IMR-90 (cell line): ENCODE measurements around the gene PEX14. TPM values are rescaled to one million over a fixed set of nuclear protein-coding genes. Genes with fewer than 3 reads are reported as not detected.

Source experiments
- ATAC-seq: fragments of 200-7000 bp; cut with Tn5 transposase; 2 replicates; pipeline ENCODE4 v1.9.1; 2020; ENCODE audit warnings: low read depth, mild to moderate bottlenecking, moderate library complexity
- BruUV-seq: library from RNA; stranded (reverse); fragments of 400-500 nt; replicated peaks from 2 replicates; lab custom pipeline; 2021; lab: Mats Ljungman, UMichigan
- CTCF ChIA-PET: fragments of 300-600 bp; formaldehyde crosslinking; extraction: SDS; loops from one replicate; lab custom pipeline; 2021; ENCODE audit warnings: antibody characterized with exemption; lab: Yijun Ruan, JAX
- POLR2A ChIA-PET: fragments of 300-600 bp; sonication (Branson Sonifier 250); formaldehyde crosslinking; loops from one replicate; lab custom pipeline; 2022; ENCODE audit warnings: antibody characterized with exemption; ENCODE audit not compliant: unreplicated experiment; lab: Charles Lee
- DNase-seq: peaks from one replicate; pipeline ENCODE4 v3.0.0; 2013
- H2AFZ ChIP-seq: replicated peaks from 2 replicates; pipeline ENCODE3; 2013; ENCODE audit warnings: low read length, mild to moderate bottlenecking; ENCODE audit not compliant: poor library complexity
- H2AK5ac ChIP-seq: 2 replicates; pipeline ENCODE4 v1.6.1; 2013; ENCODE audit warnings: low read depth, low read length, inconsistent platforms
- H2AK9ac ChIP-seq: replicated peaks from 2 replicates; pipeline ENCODE3; 2013; ENCODE audit warnings: mild to moderate bottlenecking, low read depth, low read length, moderate library complexity; ENCODE audit not compliant: poor library complexity
- H2BK120ac ChIP-seq: 2 replicates; pipeline ENCODE4 v1.6.1; 2013; ENCODE audit warnings: low read depth, low read length, inconsistent platforms
- H2BK15ac ChIP-seq: 3 replicates; pipeline ENCODE4 v1.6.1; 2013; ENCODE audit warnings: low read depth, low read length, inconsistent platforms
- H2BK20ac ChIP-seq: 2 replicates; pipeline ENCODE4 v1.6.1; 2013; ENCODE audit warnings: low read depth, mild to moderate bottlenecking, inconsistent platforms, low read length, moderate library complexity
- H2BK5ac ChIP-seq: 2 replicates; pipeline ENCODE4 v1.6.1; 2013; ENCODE audit warnings: mild to moderate bottlenecking, low read depth, low read length, inconsistent platforms; ENCODE audit not compliant: poor library complexity, severe bottlenecking
- H3K14ac ChIP-seq: replicated peaks from 2 replicates; pipeline ENCODE4 v1.6.1; 2013; ENCODE audit warnings: low read depth, low read length, inconsistent platforms
- H3K18ac ChIP-seq: 2 replicates; pipeline ENCODE4 v1.6.1; 2013; ENCODE audit warnings: low read depth, low read length, control low read depth
- H3K23ac ChIP-seq: 2 replicates; pipeline ENCODE4 v1.6.1; 2013; ENCODE audit warnings: low read depth, low read length, inconsistent platforms
- H3K27ac ChIP-seq: 2 replicates; pipeline ENCODE4 v1.5.1; 2013; ENCODE audit warnings: mild to moderate bottlenecking, control low read depth, low read length; ENCODE audit not compliant: insufficient read depth
- H3K27me3 ChIP-seq: 2 replicates; pipeline ENCODE4 v1.6.1; 2013; ENCODE audit warnings: low read length; ENCODE audit not compliant: control insufficient read depth, insufficient read depth
- H3K36me3 ChIP-seq: 2 replicates; pipeline ENCODE4 v1.6.1; 2013; ENCODE audit warnings: low read length, mixed read lengths; ENCODE audit not compliant: control insufficient read depth, insufficient read depth
- H3K4ac ChIP-seq: 2 replicates; pipeline ENCODE4 v1.6.1; 2013; ENCODE audit warnings: low read depth, low read length, inconsistent platforms
- H3K4me1 ChIP-seq: 2 replicates; pipeline ENCODE4 v1.6.1; 2013; ENCODE audit warnings: low read length, mixed read lengths; ENCODE audit not compliant: control insufficient read depth, insufficient read depth
- H3K4me2 ChIP-seq: 2 replicates; pipeline ENCODE4 v1.6.1; 2013; ENCODE audit warnings: low read depth, mild to moderate bottlenecking, control low read depth, low read length, moderate library complexity
- H3K4me3 ChIP-seq: 2 replicates; pipeline ENCODE4 v1.5.1; 2013; ENCODE audit warnings: low read depth, mild to moderate bottlenecking, control low read depth, low read length, moderate library complexity; ENCODE audit not compliant: insufficient read depth
- H3K56ac ChIP-seq: 2 replicates; pipeline ENCODE4 v1.6.1; 2013; ENCODE audit warnings: low read length, inconsistent platforms; ENCODE audit not compliant: insufficient read depth; ENCODE audit errors: extremely low read depth
- H3K79me1 ChIP-seq, 2 experiments: 2 replicates each; pipeline ENCODE4 v1.6.1; 2013; ENCODE audit warnings: low read length in 2 of 2, inconsistent platforms in 1 of 2, low read depth in 1 of 2
- H3K9ac ChIP-seq: 2 replicates; pipeline ENCODE4 v1.6.1; 2013; ENCODE audit warnings: low read depth, low read length, control low read depth
- H3K9me1 ChIP-seq: 2 replicates; pipeline ENCODE4 v1.6.1; 2013; ENCODE audit warnings: low read length, inconsistent platforms; ENCODE audit not compliant: insufficient read depth
- H3K9me3 ChIP-seq: 2 replicates; pipeline ENCODE4 v1.6.1; 2013; ENCODE audit warnings: low read length; ENCODE audit not compliant: control insufficient read depth, insufficient read depth
- H4K20me1 ChIP-seq: 2 replicates; pipeline ENCODE4 v1.6.1; 2013; ENCODE audit warnings: low read length, inconsistent platforms; ENCODE audit not compliant: insufficient read depth
- H4K5ac ChIP-seq: 2 replicates; pipeline ENCODE4 v1.6.1; 2013; ENCODE audit warnings: mild to moderate bottlenecking, low read depth, low read length, control low read depth
- H4K8ac ChIP-seq, 2 experiments: 2 replicates each; pipeline ENCODE4 v1.6.1; 2013; ENCODE audit warnings: low read depth in 2 of 2, low read length in 2 of 2, control low read depth in 1 of 2, inconsistent platforms in 1 of 2
- H4K91ac ChIP-seq: 2 replicates; pipeline ENCODE4 v1.6.1; 2013; ENCODE audit warnings: low read depth, low read length, inconsistent platforms; ENCODE audit not compliant: insufficient read depth
- BHLHE40 ChIP-seq: fragments of 150-350 bp; IDR thresholded peaks from 2 replicates; pipeline ENCODE4 v1.6.1; 2016; ENCODE audit warnings: mild to moderate bottlenecking, low read depth, low read length
- CEBPB ChIP-seq: IDR thresholded peaks from 2 replicates; pipeline ENCODE4 v1.6.1; 2012; ENCODE audit warnings: low read depth, low read length, improper control_type of control experiment
- CHD1 ChIP-seq: IDR thresholded peaks from 2 replicates; pipeline ENCODE4 v1.6.1; 2012; ENCODE audit warnings: low read depth, low read length, improper control_type of control experiment
- MAFK ChIP-seq: IDR thresholded peaks from 2 replicates; pipeline ENCODE4 v1.6.1; 2012; ENCODE audit warnings: low read depth, low read length, improper control_type of control experiment
- MAZ ChIP-seq: IDR thresholded peaks from 2 replicates; pipeline ENCODE4 v1.6.1; 2012; ENCODE audit warnings: low read depth, mild to moderate bottlenecking, low read length, improper control_type of control experiment, moderate library complexity, borderline replicate concordance
- MXI1 ChIP-seq: IDR thresholded peaks from 2 replicates; pipeline ENCODE4 v1.6.1; 2012; ENCODE audit warnings: low read depth, mild to moderate bottlenecking, low read length, moderate library complexity, borderline replicate concordance
- NFE2L2 ChIP-seq: fragments of 150-350 bp; IDR thresholded peaks from 2 replicates; pipeline ENCODE4 v1.6.1; 2016; ENCODE audit warnings: low read depth, mild to moderate bottlenecking, low read length
- POLR2A ChIP-seq: IDR thresholded peaks from 2 replicates; pipeline ENCODE4 v1.6.1; 2012; ENCODE audit warnings: mild to moderate bottlenecking, low read depth, low read length
- RAD21 ChIP-seq: IDR thresholded peaks from 2 replicates; pipeline ENCODE4 v1.6.1; 2012; ENCODE audit warnings: low read length, improper control_type of control experiment
- RCOR1 ChIP-seq: IDR thresholded peaks from 2 replicates; pipeline ENCODE4 v1.6.1; 2012; ENCODE audit warnings: mild to moderate bottlenecking, low read length, improper control_type of control experiment; ENCODE audit not compliant: insufficient replicate concordance
- RFX5 ChIP-seq: IDR thresholded peaks from 2 replicates; pipeline ENCODE4 v1.8.0; 2012; ENCODE audit warnings: low read depth, mild to moderate bottlenecking, low read length, moderate library complexity
- SMC3 ChIP-seq: fragments of 150-350 bp; IDR thresholded peaks from 2 replicates; pipeline ENCODE4 v1.6.1; 2016; ENCODE audit warnings: low read depth, mild to moderate bottlenecking, antibody characterized with exemption, low read length, moderate library complexity
- WGBS, 2 experiments: methylation state at CpG; one replicate each; pipeline versions ENCODE4 v1.1.5 to v1.1.7; 2013; ENCODE audit warnings: missing lambda C conversion rate in 2 of 2; ENCODE audit not compliant: insufficient read length in 1 of 2; ENCODE audit errors: extremely low coverage in 2 of 2; 5-methylcytosine and 5-hydroxymethylcytosine counted together
- dilution Hi-C: fragments of 300-500 bp; cut with HindIII; formaldehyde crosslinking; loops from one replicate; pipeline ENCODE4 v1.14.3; 2018; ENCODE audit warnings: low sequenced_read_pairs; ENCODE audit not compliant: unreplicated experiment
- in situ Hi-C: fragments of 300-500 bp; cut with MboI; formaldehyde crosslinking; loops from 3 replicates; pipeline ENCODE4 v1.14.3; 2019; ENCODE audit warnings: low sequenced_read_pairs, inconsistent platforms, mixed read lengths
- intact Hi-C: fragments of 100-400 bp; cut with micrococcal nuclease; formaldehyde crosslinking; loops from 2 replicates; pipeline ENCODE4 v1.10.0; 2022
- polyA plus RNA-seq, 3 experiments: library from polyadenylated mRNA; depleted of rRNA; stranded (reverse); fragments of >200 nt; gene quantifications; 2 replicates each; pipeline ENCODE4 v1.2.3, GENCODE V29; 2012; ENCODE audit warnings: low replicate concordance in 1 of 3
- total RNA-seq: library from RNA; depleted of rRNA; stranded (reverse); fragments of >200 nt; gene quantifications from 2 replicates; pipeline ENCODE4 v1.2.3, GENCODE V29; 2012
- TF ChIP-seq, protein P1 (sequence below): fragments of 150-350 bp; IDR thresholded peaks from 2 replicates; pipeline ENCODE4 v1.6.1; 2017; ENCODE audit warnings: mild to moderate bottlenecking, antibody characterized with exemption, low read length, low read depth
- TF ChIP-seq, protein P2 (sequence below): conservative IDR thresholded peaks from 2 replicates; pipeline ENCODE4 v1.5.1; 2012; ENCODE audit warnings: mild to moderate bottlenecking, low read depth, low read length, improper control_type of control experiment
- TF ChIP-seq, protein P3 (sequence below): fragments of 150-350 bp; IDR thresholded peaks from 2 replicates; pipeline ENCODE4 v1.6.1; 2016; ENCODE audit warnings: low read depth, mild to moderate bottlenecking, low read length, moderate library complexity, borderline replicate concordance

The PEX14 gene
- total and polyA plus RNA-seq, 2 of the 4 experiments (the other 2 are of a cell fraction): 9.5 to 22.5 TPM

DNA sequence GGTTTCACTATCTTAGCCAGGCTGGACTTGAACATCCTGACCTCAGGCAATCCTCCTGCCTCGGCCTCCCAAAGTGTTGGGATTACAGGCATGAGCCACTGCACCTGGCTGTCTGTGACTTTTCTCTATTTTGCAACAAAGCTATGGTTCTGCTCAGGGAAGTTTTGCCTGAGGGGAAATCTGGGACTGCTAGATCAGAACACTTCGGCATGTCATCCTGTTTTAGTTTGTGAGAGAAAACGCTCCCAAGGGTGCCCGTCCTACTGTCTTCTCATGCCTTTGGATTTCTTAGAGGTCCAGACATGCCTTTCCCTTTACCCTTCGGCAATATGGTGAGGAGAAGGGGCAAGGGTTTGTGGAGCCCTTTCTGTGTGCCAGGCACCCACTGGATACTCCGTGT lies 30.5 kb upstream of the PEX14 start:
- Histone ChIP-seq H3K4me3 (no peak overlapping the region), H3K9me3 (no peaks in the 10 kb centered on the region), H3K9ac (no peak overlapping the region), H3K4me2 (no peak overlapping the region), H3K56ac (no peak overlapping the region), H3K36me3 (peaks cover 7% of the 10 kb centered on the region; the same call in 1 of the 2 replicates), H3K27me3 (no peaks in the 10 kb centered on the region), H2BK15ac (no peak overlapping the region), H4K20me1 (no peaks in the 10 kb centered on the region), H3K27ac (no peak overlapping the region), H2AK5ac (no peak overlapping the region), H2AK9ac (no peak overlapping the region), H3K4ac (no peak overlapping the region), H3K23ac (no peak overlapping the region), H2BK5ac (no peak overlapping the region), H2BK120ac (no peak overlapping the region), H4K5ac (no peak overlapping the region), H2BK20ac (no peak overlapping the region), H4K91ac (no peak overlapping the region), H2AFZ (no peak overlapping the region), H3K14ac (no peak overlapping the region), H4K8ac (no peak overlapping the region), H3K79me1 (no peaks in the 10 kb centered on the region; a peak in 1 of 4 replicates), H3K9me1 (0 out of 2 replicates have a peak, but pooled peaks cover 3% of the 10 kb centered on the region), H3K18ac (no peak overlapping the region), H3K4me1 (no peaks in the 10 kb centered on the region)
- WGBS, 2 experiments: 86% methylated on average over 1 of the region's 6 CpGs; no CpG with 5 or more reads in 1 of the 2 experiments
- ChIA-PET POLR2A (no interaction called here), CTCF (no interaction called here)
- BruUV-seq: no TSS peak
- dilution Hi-C loops (no loop called here), intact Hi-C loops (no loop called here), in situ Hi-C loops (no loop called here)
- TF ChIP-seq CEBPB (no peak), SMC3 (no peak), RAD21 (no peak), RFX5 (no peak), POLR2A (no peak), MAFK (no peak), RCOR1 (no peak), BHLHE40 (no peak), CHD1 (no peak), MAZ (no peak), NFE2L2 (no peak), MXI1 (no peak)
- TF ChIP-seq, protein P1, sequence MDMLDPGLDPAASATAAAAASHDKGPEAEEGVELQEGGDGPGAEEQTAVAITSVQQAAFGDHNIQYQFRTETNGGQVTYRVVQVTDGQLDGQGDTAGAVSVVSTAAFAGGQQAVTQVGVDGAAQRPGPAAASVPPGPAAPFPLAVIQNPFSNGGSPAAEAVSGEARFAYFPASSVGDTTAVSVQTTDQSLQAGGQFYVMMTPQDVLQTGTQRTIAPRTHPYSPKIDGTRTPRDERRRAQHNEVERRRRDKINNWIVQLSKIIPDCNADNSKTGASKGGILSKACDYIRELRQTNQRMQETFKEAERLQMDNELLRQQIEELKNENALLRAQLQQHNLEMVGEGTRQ: no peak
- TF ChIP-seq, protein P2, sequence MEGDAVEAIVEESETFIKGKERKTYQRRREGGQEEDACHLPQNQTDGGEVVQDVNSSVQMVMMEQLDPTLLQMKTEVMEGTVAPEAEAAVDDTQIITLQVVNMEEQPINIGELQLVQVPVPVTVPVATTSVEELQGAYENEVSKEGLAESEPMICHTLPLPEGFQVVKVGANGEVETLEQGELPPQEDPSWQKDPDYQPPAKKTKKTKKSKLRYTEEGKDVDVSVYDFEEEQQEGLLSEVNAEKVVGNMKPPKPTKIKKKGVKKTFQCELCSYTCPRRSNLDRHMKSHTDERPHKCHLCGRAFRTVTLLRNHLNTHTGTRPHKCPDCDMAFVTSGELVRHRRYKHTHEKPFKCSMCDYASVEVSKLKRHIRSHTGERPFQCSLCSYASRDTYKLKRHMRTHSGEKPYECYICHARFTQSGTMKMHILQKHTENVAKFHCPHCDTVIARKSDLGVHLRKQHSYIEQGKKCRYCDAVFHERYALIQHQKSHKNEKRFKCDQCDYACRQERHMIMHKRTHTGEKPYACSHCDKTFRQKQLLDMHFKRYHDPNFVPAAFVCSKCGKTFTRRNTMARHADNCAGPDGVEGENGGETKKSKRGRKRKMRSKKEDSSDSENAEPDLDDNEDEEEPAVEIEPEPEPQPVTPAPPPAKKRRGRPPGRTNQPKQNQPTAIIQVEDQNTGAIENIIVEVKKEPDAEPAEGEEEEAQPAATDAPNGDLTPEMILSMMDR: no peak
- TF ChIP-seq, protein P3, sequence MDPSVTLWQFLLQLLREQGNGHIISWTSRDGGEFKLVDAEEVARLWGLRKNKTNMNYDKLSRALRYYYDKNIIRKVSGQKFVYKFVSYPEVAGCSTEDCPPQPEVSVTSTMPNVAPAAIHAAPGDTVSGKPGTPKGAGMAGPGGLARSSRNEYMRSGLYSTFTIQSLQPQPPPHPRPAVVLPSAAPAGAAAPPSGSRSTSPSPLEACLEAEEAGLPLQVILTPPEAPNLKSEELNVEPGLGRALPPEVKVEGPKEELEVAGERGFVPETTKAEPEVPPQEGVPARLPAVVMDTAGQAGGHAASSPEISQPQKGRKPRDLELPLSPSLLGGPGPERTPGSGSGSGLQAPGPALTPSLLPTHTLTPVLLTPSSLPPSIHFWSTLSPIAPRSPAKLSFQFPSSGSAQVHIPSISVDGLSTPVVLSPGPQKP: no peak
- ATAC-seq (no peak), DNase-seq (no peak)
